ENCODE data around the gene PSMB3.

DNA sequence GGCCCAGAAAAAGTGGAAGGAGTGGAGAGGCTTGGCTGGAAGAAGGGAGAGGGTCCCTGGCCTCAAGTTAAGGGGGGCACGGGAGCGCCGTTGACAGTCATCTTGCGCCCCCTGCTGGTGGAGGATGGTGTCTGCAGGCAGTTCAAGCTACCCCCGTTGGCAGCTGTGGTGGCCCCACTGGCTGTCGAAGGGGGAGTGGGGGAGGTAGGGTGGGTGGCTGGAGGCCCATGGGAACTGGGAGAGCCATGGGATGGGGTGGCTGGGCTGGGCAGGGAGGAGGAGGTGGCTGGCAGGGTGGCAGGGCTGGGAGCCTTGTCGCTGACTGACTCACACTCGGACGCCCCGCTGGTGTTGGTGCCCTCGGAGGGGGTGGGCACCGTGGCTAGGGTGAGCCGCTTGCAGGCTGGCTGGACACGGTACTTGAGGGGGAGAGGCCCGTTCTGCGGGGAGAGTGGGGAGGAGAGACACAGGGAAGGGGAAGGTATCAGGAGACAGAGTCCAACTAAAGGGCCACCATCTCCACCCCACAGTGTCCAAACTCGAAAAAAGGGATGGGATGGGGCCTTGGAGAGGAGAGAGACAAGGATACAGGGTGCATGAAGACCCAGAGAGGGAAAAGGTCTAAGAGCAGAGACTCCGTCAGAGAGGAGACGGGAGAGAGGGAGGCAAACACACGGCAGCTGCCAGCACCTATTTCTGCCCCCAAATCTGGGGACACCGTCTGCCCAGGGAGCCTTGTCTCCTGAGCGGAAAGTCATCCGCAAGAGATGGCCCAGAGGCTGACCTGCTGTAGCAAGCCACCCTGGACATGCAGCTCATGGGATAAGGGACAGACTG is 17.2 kb upstream of the PSMB3 start:
- TF ChIP-seq SUZ12 (IDR thresholded peaks at IDR 0.05; ENCODE audit: extremely low read depth, insufficient read depth, insufficient read length) (no peak), ZNF274 (IDR thresholded peaks at IDR 0.05; ENCODE audit: low read depth, low read length) (no peak), YY1 (IDR thresholded peaks at IDR 0.05; ENCODE audit: insufficient read depth, insufficient read length) (no peak)
